ENCODE results near the gene PERM1.

Gene PERM1

DNA sequence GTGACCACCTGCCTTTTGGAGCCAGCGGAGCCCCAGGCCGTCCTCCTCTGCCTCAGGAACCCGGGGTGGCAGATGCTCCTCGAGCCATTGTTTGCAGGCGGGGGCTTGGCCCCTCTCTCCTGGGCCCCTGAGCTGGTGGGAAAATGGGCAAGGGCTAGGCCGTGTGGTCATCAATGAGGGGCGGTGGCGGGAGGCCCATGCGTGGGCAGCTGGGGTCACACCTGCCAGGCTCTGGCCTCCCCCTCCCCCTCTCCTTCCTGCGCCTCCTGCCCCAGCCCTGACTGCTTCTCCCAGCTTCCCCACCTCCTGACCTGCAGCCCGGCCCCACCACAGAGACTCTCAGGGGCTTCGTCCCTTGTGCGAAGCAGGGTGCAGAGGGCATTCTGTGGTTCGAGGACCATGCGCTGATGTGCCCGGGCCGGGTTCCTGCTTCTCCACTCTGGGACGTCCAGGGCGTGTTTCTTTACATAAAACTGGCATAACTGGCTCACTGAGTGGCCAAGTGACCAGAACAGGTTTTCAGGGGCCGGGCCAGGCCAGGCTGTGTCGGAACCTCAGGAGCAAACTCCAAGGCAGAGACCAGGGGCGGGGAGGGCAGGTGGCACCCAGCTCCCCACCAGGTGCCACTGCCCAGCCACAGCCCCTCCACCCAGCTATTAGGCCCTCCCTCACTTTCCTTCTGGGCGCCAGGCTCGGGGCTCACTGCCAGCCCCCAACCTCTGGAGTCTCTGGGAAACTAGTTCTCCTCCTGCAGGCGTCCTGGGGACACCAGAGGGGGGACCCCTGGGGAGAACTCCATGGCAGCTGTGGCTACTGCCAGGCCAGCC, 48.9 kb downstream of the PERM1 start:
- no peak for DNase-seq

DNA sequence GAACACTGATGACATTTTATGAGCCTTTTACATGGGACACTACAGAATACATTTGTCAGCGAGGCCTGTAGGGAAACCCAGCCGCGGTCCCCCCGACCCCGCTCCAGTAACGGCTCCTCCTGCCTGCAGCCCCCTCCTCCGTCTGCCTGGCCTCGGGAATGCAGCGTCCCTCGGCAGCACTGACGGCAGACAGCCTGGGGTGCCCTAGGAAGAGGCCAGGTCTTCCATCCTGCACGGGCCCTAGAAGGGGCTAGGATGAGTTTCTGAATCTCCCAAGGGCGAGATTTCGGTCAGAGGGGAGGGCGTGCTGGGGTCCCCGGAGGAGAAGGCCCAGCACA, 49.8 kb downstream of the PERM1 start:
- no peak for DNase-seq

DNA sequence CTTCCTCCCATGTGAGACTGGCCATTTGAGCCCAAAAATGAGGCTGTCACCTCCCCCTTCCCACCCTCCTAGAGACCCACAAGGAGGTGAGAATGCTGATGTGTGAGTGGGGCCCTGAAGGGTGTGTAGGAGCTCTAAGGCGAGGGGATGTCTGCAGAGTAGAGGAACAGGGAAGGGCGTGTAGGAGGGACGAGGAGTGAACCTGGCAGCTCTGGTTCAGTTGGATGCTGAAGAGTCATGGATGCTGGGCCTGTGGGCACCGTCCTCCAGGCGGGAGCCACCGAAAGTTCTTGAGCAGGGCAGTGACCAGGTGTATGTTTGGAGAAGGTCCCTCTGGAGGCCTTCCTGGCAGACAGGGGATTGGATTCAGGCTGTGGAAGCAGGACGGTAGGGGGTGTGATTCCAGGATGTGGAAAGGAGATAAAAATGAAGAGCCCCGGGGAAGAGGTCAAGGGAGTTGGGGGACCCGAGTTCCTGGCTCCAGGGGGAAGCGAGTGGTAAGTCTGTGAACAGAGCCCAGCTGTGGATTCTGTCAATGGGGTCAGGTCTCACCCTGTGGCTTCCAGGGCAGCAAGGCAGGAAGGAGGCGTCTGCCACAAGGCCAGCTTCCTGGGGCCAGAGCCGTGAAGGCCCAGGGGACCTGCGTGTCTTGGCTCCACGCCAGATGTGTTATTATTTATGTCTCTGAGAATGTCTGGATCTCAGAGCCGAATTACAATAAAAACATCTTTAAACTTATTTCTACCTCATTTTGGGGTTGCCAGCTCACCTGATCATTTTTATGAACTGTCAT, 50.3 kb downstream of the PERM1 start:
- DNase-seq: no peak

DNA sequence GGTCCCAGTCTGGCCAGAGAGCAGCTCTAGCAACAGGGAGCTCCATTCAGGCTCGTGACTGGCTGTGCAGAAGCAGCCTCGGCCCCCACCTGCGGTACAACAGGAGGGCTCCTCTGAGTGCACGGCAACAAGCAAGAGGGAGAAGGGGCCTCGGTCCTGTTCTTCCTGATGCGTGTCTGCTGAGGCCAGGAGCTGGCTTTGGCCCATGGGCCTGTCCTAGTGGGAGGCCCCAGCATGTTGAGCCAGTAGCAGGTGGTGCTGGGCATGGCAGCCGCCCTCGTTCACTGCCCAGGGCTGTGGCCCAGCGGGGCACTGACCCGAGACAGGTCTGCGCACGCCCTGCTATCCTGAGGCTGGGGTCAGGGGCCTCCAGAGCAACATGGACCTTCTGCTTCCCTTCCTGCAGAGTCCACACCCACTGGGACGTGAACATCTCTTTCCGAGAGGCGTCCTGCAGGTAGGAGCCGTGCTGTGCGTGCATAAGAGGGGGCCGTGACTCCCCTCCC, 51.2 kb downstream of the PERM1 start:
- no peak for DNase-seq

DNA sequence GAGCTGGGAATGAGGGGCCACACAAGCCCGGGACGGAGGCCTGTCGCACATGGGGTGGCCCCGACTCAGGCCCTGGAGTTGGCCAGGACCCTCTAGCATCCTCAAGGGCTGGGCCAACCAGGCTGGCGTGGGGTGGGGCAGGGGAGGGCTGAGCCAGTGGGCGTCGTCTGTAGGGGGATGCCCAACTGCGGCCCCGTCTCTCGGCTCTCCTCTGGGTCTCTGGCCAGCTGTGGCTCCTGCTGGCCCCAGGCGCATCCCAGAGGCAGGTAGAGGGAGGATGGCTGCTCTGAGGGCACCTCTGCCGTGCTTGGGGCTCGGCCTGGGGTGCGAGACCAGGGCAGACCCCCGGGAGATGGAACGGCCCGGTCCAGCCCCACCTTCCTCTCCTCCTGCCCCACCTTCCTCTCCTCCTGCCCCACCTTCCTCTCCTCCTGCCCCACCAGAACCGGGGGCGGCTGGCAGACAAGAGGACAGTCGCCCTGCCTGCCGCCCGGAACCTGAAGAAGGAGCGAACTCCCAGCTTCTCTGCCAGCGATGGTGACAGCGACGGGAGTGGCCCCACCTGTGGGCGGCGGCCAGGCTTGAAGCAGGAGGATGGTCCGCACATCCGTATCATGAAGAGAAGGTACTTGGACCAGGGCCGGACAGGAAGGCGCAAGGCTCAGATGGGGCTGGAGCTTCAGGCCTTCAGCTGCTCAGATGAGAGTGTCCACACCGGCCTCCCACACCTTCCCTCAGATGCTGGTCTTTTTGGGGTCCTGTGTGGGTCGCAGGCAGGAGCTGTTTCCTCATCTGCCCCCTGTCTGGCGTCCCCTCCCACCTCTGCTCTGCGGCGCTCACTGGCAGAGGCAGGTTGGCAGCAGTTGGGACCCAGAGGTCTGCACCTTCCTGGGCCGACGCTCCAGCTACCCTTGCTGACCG, 51.9 kb downstream of the PERM1 start:
- no peak for DNase-seq

DNA sequence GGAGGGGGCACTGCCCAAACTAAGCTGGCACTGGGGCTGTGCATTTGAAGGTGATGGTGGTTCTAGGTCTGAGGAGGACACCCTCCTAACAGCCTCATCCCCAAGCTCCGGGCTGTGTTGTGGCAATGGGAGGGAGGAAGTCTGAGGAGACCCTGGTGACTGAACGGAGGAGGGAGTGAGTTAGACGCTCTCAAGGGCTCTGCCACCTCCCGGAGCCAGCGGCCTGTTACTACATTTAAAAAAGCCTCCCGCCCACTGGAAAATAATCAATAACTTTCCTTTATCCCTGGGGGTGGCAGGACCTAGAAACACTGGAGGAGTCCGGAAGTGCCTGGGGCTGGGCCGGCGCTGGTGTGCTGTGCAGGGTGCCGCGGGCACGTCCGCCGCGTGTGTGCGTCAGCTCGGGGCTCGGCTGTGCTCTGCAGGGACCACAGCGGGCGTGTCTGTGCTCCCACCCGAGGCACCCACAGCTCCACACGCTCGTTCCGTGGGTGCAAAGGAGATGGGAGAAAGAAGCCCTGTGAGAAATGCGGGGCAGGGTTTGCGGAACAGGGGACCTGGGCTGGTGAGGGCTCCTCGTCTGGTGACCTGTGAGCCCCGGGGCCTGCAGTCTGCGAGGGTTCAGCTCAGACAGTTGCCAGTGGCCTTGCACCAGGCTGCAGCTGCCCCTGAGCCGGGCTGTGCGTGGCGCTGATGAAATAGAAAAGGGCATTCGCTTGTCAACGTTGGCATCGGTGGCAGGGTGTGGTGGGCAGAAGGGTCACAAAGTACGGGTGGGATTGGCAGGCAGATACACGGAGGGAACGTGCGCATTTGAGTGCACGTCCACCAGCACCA, 52.9 kb downstream of the PERM1 start:
- DNase-seq: no peak

DNA sequence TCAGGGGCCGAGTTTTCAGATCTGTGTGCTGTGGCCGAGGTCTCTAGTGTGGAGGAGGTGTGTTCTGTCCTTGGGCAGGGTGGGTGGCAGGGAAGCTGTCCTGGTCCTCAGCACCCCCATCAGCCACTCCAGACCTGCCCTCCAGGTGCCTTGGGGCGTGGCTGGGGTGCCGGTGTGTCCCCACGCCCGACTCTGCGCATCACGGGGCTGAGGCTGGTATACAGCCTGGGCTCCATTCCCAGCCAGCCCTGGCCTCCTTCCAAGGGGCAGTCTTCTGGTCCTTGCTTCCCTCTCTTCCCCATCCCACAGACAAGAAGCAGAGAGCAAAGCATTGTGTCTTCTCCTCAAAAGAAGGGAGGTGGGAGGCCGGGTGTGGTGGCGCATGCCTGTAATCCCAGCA, 54.1 kb downstream of the PERM1 start:
- DNase-seq: no peak

DNA sequence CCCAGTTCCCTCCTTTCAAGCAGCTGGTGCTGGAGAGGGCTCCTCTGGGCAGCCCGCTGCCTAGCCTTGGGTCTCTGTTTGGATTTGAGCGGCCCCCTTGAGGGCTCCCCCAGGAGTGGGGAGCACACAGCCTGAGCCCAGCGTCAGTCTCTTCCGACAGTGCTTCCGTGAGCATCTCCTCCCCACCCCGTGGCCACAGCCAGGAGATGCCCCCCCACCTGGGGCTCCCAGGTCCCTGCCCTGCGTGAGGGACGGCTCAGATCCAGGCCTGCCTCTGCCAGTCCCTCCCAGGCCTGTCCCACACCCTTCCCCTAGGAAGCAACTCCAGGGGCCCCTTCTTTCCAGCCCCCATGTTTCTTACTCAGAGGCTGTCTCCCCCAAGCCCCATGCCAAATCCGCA, 54.7 kb downstream of the PERM1 start:
- DNase-seq: no peak

DNA sequence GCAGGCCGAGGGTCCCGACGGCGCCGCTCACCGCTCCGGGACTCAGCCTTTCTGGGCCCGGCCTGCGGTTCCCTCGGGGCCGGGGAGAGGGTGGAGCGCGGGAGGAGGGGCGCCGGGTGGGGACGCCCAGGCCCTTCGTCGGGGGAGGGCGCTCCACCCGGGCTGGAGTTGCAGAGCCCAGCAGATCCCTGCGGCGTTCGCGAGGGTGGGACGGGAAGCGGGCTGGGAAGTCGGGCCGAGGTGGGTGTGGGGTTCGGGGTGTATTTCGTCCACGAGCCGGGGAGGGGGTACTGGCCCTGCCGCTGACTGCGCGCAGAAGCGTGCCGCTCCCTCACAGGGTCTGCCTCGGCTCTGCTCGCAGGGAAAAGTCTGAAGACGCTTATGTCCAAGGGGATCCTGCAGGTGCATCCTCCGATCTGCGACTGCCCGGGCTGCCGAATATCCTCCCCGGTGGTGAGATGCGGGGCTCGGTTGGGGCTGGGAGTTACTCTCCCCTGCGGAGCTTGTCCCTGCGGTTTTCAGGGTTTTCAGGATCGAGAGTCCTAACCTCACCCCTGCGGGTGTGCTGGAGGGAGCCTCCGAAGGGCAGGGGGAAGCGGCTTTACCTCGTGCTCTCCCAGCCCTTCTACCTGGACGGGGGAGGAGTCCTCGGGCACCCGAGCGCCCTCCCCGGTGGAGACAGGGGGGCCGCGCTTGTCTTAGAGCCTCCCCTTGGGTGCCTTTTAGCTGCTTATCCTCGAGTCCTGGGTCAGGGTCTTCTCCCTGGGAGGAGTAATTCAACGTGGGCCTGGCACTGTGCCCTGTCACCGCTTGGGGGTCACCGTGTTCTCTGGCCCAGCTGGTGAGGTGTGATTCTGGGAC, 56.1 kb downstream of the PERM1 start:
- peak; percentile 58 for DNase-seq

All from fibroblast of upper back skin (primary cell).